ENCODE measurements around the gene TCEANC2.
A peak's percentile ranks its signal among the peaks of the same experiment; 100 is the strongest.

TCEANC2 gene

DNA sequence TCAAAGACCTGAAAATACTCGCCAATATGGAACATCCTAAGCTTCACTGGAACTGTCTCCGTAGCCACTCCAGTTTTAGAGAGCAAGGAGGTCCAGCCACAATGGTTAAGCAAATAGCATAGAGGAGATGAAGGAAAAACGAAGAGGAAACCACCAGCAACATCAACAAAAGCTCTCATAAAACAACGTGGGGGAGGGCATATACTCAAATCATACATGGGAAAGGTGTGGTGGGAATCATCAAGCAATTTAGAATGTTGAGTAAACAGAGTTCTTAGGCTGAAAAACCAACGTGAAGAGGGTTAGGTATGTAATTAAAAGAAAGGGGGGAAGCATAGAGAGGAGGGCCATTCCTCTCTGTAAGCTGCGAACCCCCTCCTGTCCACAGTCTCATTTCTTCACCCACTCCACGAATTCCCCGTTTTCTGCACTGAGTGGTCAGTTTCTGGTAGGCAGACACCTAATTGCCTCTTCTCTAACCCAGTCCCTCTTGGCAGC lies 1.4 kb upstream of the TCEANC2 start:
- DNase-seq (ENCODE audit: low spot score in 2 of 2) = no peak
- Mint-ChIP-seq H3K27ac (no peak overlapping the region), H3K4me1 (peaks cover 24% of the 10 kb centered on the region), H3K36me3 (peaks cover 14% of the 10 kb centered on the region), H3K4me3 (no peak overlapping the region), H3K9me3 (no peaks in the 10 kb centered on the region)
- ATAC-seq = no peak

DNA sequence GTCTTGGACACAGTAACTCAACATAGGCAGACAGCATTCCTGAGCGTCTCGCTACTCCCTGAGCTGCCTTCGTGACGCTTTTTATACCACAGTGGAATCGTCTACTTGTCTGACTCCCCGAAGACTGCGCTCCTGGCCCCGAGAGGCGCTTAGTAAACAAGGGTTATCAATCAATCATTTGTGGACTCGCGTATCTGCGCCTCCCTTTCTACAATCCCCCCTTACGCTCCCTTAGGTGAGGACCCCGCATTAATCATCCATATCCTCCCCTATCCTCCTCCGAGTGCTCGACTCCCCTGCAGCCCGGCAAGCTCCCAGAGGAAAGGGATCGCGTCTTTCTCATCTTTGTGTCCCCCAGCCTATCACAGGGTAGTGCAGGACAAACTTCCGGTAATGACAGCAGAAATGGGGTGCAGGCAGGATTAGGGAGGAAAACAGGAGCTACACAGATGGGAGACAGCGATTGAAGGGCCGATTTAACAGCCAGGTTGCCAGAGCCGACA lies 926 bp upstream of the TCEANC2 start:
- peaks cover 19% of the 10 kb centered on the region for H3K36me3 Mint-ChIP-seq
- ATAC-seq (peak; percentile 41), DNase-seq (ENCODE audit: low spot score in 2 of 2) (no peak)
- H3K4me3 Mint-ChIP-seq = no peak overlapping the region
- no peaks in the 10 kb centered on the region for H3K9me3 Mint-ChIP-seq
- no peak overlapping the region for H3K27ac Mint-ChIP-seq
- peaks cover 22% of the 10 kb centered on the region for H3K4me1 Mint-ChIP-seq

- H3K36me3 Mint-ChIP-seq = peaks cover 27% of the 10 kb centered on the region
- H3K4me3 Mint-ChIP-seq = no peak overlapping the region
These were observed 483 bp downstream of the TCEANC2 start for GRCh38 chr1:54053745-54054437.

DNA sequence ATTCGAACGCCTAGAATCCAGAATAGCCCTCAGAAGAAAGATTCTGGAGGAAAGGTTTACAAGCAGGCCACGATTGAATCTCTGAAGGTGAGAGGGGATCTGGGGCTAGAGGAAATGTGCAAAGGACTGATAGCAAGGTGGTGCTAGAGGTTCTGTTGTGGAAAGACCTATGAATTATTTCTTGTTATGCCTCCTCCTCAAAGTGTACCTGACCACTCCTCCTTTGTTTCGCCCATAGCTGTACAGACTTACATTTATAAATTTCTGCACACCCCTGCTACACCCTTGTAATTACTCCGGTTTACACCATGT lies 986 bp downstream of the TCEANC2 start:
- H3K4me1 Mint-ChIP-seq = peaks cover 25% of the 10 kb centered on the region
- no peaks in the 10 kb centered on the region for H3K9me3 Mint-ChIP-seq
- DNase-seq (ENCODE audit: low spot score in 2 of 2) (no peak), ATAC-seq (no peak)
- no peak overlapping the region for H3K4me3 Mint-ChIP-seq
- H3K36me3 Mint-ChIP-seq = peaks cover 32% of the 10 kb centered on the region
- H3K27ac Mint-ChIP-seq = no peak overlapping the region

More at GRCh38 chr1:54053745-54054437, 483 bp downstream of the TCEANC2 start:
- no peak for DNase-seq (ENCODE audit: low spot score in 2 of 2)
- no peak for ATAC-seq
- H3K27ac Mint-ChIP-seq = no peak overlapping the region
- no peaks in the 10 kb centered on the region for H3K9me3 Mint-ChIP-seq
- H3K4me1 Mint-ChIP-seq = peaks cover 25% of the 10 kb centered on the region

- H3K4me3 Mint-ChIP-seq = no peak overlapping the region
- no peaks in the 10 kb centered on the region for H3K9me3 Mint-ChIP-seq
- no peak for DNase-seq (ENCODE audit: low spot score in 2 of 2)
- no peak overlapping the region for H3K27ac Mint-ChIP-seq
- no peaks in the 10 kb centered on the region for H3K4me1 Mint-ChIP-seq
- no peak for ATAC-seq
- H3K36me3 Mint-ChIP-seq = peaks cover 22% of the 10 kb centered on the region
These were observed 10.9 kb downstream of the TCEANC2 start for GRCh38 chr1:54064299-54064698.

GRCh38 chr1:54069791-54070170 lies 16.4 kb downstream of the TCEANC2 start:
- H3K27ac Mint-ChIP-seq = no peak overlapping the region
- H3K4me1 Mint-ChIP-seq = no peaks in the 10 kb centered on the region
- H3K4me3 Mint-ChIP-seq = no peak overlapping the region
- H3K36me3 Mint-ChIP-seq = peaks cover 14% of the 10 kb centered on the region
- ATAC-seq (peak; percentile 39), DNase-seq (ENCODE audit: low spot score in 2 of 2) (no peak)
- H3K9me3 Mint-ChIP-seq = no peaks in the 10 kb centered on the region

DNA sequence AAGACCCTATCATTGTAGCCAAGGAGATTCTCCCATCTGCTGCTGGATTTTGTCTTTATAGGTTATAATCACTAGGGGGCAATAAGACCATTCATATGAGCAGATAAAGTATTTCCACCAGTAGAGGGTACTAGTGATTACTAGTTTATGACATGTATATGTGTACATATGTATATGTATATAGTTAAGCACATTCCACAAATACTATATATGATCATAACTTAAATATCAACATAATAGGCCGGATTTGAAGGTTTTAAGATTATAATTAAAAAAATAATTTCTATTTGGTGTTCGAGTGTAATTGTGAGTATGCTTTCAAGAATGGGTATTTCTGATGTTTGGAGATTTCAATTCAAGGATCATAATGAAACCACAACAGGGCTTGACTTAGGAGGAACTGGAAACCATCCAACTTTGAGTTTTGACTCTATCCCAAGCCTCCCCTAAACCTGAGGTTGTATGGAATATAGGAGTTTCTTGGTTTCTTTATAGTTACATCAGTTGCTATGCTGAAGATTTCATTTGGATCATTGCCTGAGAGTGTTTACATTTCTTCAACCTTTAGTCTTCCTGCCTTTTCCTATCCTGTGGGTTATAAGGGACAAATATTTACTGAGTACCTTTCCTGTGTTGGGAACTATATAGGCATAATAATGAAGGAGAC lies 16.9 kb downstream of the TCEANC2 start:
- DNase-seq (ENCODE audit: low spot score in 2 of 2) = no peak
- peaks cover 14% of the 10 kb centered on the region for H3K36me3 Mint-ChIP-seq
- peak; percentile 74 for ATAC-seq
- no peaks in the 10 kb centered on the region for H3K4me1 Mint-ChIP-seq
- no peak overlapping the region for H3K4me3 Mint-ChIP-seq
- H3K27ac Mint-ChIP-seq = no peak overlapping the region
- H3K9me3 Mint-ChIP-seq = no peaks in the 10 kb centered on the region

DNA sequence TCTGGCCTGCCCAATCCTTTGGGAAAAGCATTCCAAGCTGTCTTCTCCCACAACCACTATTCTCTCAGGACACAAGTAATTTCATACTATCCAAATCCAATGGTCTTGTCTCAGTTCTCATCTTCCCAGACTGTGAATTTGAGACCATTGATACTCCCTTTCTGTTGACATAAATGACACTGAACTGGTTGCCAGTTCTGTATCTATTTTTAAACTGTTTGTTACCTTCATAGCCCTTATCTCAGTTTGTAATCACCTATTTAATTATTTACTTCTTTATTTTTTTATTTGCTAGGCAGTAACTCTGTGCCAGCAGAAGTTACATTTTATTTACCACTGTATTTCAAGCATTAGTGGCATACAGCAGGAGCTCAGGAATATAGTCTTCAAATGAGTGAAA lies 24.0 kb downstream of the TCEANC2 start:
- Mint-ChIP-seq H3K4me1 (peaks cover 12% of the 10 kb centered on the region), H3K27ac (no peak overlapping the region)

GRCh38 chr1:54080598-54081049 lies 27.2 kb downstream of the TCEANC2 start:
- Mint-ChIP-seq H3K9me3 (no peaks in the 10 kb centered on the region), H3K36me3 (no peaks in the 10 kb centered on the region), H3K4me1 (peaks cover 12% of the 10 kb centered on the region), H3K27ac (no peak overlapping the region), H3K4me3 (no peak overlapping the region)
- DNase-seq (ENCODE audit: low spot score in 2 of 2) (peak in 1 of 2 donors; percentile 10), ATAC-seq (no peak)

More for the DNA sequence above, 24.0 kb downstream of the TCEANC2 start:
- DNase-seq (ENCODE audit: low spot score in 2 of 2) (no peak), ATAC-seq (no peak)
- H3K9me3 Mint-ChIP-seq = no peaks in the 10 kb centered on the region
- no peak overlapping the region for H3K4me3 Mint-ChIP-seq
- no peaks in the 10 kb centered on the region for H3K36me3 Mint-ChIP-seq

DNA sequence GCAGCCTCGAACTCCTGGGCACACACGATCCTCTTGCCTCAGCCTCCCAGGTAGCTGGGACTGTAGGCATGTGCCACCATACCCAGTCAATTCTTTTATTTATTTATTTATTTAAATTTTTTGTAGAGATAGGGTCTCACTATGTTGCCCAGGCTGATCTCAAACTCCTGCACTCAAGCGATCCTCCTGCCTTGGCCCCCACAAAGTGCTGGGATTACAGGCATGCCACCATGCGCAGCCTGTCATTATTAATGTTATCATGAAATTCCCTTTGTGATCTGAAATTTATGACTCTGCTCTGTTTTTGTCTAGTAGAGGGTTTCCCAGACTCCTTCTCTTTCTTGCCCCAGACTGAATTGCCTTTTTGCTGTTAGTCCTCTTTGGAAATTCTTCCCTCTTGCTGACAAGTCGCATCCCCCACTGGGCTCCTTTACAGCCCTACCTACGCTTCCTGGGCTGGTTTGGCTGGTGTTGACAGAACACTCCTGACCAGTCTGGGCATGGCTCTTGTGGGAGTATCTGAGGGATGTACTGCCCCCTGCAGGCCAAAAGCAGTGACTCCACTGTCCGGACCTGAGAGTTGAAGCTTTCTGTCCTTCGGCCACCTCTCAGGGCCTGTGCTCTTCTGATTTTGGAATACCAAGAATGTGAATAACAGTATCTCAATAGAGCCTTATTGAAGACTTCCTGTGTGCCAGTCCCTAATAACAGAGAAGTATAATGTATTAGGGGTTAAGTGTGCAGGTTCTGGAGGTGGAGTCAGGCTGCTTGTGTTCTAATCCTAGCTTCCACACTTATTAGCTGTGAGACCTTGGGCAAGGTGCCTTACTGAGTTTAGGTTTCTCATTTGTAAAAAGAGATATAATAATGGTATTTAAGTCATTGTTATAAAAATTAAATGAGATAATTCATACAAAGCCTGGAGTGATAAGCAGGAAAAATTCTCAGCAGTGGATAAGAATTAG lies 28.2 kb downstream of the TCEANC2 start:
- H3K9me3 Mint-ChIP-seq = no peaks in the 10 kb centered on the region
- H3K36me3 Mint-ChIP-seq = no peaks in the 10 kb centered on the region
- H3K27ac Mint-ChIP-seq = no peak overlapping the region
- peaks cover 12% of the 10 kb centered on the region for H3K4me1 Mint-ChIP-seq
- H3K4me3 Mint-ChIP-seq = no peak overlapping the region
- peak; percentile 87 for ATAC-seq
- peak; percentile 45 to 80 for DNase-seq (ENCODE audit: low spot score in 2 of 2)

DNA sequence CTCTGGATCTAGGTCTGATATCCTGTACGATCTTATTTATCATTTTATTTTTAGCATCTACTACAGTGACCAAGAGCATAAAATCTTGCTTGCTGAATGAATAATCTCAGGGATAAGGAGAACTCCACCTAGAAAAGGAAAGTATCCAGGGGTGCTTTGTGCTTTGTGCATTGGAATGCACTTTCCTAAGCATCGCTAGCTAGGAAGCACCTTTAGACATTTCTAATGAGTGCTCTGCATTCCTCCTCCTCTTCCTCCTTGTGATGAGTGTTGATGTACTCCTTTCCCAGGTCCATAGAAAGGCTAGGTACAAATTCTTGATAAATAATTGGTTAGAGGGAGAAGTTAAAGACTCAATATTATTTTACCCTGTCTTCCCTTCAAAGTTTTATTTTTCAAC lies 31.4 kb downstream of the TCEANC2 start:
- no peak for ATAC-seq
- Mint-ChIP-seq H3K27ac (no peak overlapping the region), H3K9me3 (no peaks in the 10 kb centered on the region), H3K4me1 (peaks cover 6% of the 10 kb centered on the region), H3K4me3 (no peak overlapping the region), H3K36me3 (peaks cover under 1% of the 10 kb centered on the region)
- DNase-seq (ENCODE audit: low spot score in 2 of 2) = no peak

GRCh38 chr1:54086754-54087153 lies 33.3 kb downstream of the TCEANC2 start:
- no peak for DNase-seq (ENCODE audit: low spot score in 2 of 2)

DNA sequence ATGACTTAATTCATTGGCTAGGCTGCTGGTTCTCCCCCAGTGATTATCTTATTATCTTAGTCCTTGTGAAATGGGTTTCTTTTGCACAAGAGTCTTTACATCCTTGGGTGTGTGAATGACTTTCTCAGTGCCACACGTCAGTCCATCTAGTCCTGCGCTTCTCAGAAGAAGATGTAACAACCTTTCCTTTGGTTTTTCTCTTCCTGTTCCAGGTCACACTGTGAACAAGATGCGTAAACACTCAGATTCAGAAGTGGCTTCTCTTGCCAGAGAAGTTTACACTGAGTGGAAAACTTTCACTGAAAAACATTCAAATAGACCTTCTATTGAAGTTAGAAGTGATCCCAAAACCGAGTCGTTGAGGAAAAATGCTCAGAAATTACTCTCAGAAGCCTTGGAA lies 35.0 kb downstream of the TCEANC2 start:
- no peaks in the 10 kb centered on the region for H3K4me1 Mint-ChIP-seq
- H3K27ac Mint-ChIP-seq = no peak overlapping the region
- H3K9me3 Mint-ChIP-seq = no peaks in the 10 kb centered on the region
- DNase-seq (ENCODE audit: low spot score in 2 of 2) = no peak
- peaks cover 8% of the 10 kb centered on the region for H3K36me3 Mint-ChIP-seq
- ATAC-seq = no peak
- no peak overlapping the region for H3K4me3 Mint-ChIP-seq

More at GRCh38 chr1:54086754-54087153, 33.3 kb downstream of the TCEANC2 start:
- no peak overlapping the region for H3K4me3 Mint-ChIP-seq
- no peak overlapping the region for H3K27ac Mint-ChIP-seq
- peaks cover under 1% of the 10 kb centered on the region for H3K4me1 Mint-ChIP-seq
- no peaks in the 10 kb centered on the region for H3K9me3 Mint-ChIP-seq
- no peak for ATAC-seq
- H3K36me3 Mint-ChIP-seq = peaks cover 8% of the 10 kb centered on the region

GRCh38 chr1:54091666-54092065 lies 38.3 kb downstream of the TCEANC2 start:
- ATAC-seq (no peak), DNase-seq (ENCODE audit: low spot score in 2 of 2) (no peak)
- Mint-ChIP-seq H3K4me3 (no peak overlapping the region), H3K27ac (no peak overlapping the region), H3K4me1 (no peaks in the 10 kb centered on the region), H3K36me3 (peaks cover 12% of the 10 kb centered on the region), H3K9me3 (no peaks in the 10 kb centered on the region)

All from stimulated activated effector memory CD8-positive, alpha-beta T cell treated with anti-CD3 and anti-CD28 coated beads, Interleukin-12 subunit alpha, Interleukin-12 subunit beta, amount 100 ng/mL, for 72 hours (primary cell).